Prostate gland (tissue), 2 donors: ENCODE results near the gene SGSH.

Experiments
- CTCF ChIP-seq, 4 experiments: fragments of 200-600 bp in 2 of 4; fragments of 450-650 bp in 2 of 4; sonication (generic) in 2 of 4; IDR thresholded peaks; 1 replicate in 3 of 4; 2 replicates in 1 of 4; pipeline ENCODE4 v1.5.1; 2016 to 2019; ENCODE audit warnings: antibody characterized with exemption in 4 of 4, mild to moderate bottlenecking in 2 of 4, moderate library complexity in 2 of 4
- POLR2A ChIP-seq: fragments of 450-650 bp; IDR thresholded peaks from one replicate; pipeline ENCODE4 v1.6.1; 2016; ENCODE audit warnings: antibody characterized with exemption, mild to moderate bottlenecking
- POLR2AphosphoS5 ChIP-seq: sonication (generic); formaldehyde crosslinking; IDR thresholded peaks from one replicate; pipeline ENCODE4 v1.6.1; 2017; ENCODE audit warnings: antibody characterized with exemption

GRCh38 chr17:80246726-80247125 lies 26.6 kb upstream of the SGSH start:
- TF ChIP-seq POLR2A (no peak), CTCF (IDR thresholded peaks at IDR 0.05) (no peak), POLR2AphosphoS5 (no peak)
